HG03457 (cell line): ENCODE results near the gene LRP1.

ENCODE experiments used
- ATAC-seq: cut with Tn5 transposase; IDR thresholded peaks from one replicate; pipeline ENCODE4 v1.9.1; 2021; ENCODE audit warnings: moderate number of reproducible peaks; ENCODE audit not compliant: unreplicated experiment

The LRP1 gene

DNA sequence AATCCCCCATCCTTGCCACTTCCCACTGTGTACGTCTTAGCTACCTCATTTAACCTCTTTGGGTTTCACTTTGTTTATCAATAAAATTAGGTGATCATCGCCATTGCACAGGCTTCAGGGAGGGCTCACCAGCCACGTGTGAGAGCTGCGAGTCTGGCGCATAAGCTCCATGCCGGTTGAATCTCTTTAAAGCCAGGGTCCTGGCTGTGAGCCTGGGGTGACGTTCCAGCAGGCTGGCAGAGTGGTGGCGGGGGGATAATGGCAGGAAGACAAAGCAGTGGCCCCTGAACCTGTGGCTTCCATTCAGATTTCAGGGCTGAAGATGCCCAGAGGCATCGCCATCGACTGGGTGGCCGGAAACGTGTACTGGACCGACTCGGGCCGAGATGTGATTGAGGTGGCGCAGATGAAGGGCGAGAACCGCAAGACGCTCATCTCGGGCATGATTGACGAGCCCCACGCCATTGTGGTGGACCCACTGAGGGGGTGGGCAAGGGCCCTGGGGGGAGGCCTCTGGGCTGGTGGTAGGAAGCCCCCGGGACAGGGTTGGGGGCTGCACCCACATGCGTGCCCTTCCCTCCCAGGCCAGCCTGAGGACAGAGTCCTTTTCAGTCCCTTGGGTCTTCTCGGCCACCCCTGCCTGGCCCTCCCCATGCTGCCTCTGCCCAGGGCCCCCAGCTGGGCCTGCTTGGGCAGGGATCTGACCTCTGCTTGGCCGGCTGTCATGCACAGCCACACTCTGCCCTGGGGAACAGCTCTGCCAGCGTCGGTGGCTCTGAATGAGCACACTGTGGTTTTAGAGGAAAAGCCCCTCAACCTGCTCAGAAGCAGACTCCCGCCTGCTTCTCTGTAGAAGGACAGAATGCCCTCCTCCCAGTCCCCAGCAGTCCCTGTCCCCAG is 79.7 kb downstream of the LRP1 start:
- ATAC-seq: no peak

DNA sequence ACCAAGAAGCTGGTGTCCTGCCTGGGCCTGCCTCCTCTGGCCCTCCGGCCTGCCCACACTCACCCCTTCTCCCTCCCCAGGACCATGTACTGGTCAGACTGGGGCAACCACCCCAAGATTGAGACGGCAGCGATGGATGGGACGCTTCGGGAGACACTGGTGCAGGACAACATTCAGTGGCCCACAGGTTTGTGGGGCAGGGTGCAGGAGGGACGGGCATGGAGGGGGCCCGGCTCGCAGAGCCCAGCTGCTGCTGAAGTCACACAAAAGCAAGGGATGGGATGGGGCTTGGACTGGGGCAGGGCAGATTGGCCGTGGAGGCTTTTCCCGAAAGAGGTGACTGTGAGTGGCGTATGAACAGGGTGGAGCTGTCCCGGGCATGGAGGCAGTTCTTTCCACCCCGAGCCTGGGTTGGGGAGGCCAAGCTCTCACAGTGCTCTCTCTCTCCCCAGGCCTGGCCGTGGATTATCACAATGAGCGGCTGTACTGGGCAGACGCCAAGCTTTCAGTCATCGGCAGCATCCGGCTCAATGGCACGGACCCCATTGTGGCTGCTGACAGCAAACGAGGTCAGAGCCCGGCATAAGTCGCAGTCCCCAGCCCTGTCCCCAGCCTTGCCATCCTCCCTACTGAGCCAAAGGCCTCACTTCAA is 80.5 kb downstream of the LRP1 start:
- ATAC-seq: no peak

DNA sequence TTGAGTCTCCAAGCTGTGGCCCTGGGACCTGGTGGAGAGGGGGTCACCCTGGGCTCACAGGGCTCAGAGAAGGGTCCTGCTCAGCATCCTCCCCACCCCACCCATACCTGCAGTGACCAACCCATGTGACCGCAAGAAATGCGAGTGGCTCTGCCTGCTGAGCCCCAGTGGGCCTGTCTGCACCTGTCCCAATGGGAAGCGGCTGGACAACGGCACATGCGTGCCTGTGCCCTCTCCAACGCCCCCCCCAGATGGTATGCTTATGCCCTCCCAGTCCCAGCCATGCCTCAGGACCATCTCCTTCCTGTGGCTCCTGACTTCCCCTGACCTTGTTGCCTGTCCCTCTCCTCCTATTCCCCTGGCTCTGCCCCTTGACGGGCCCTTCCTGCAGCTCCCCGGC is 81.6 kb downstream of the LRP1 start:
- no peak for ATAC-seq

DNA sequence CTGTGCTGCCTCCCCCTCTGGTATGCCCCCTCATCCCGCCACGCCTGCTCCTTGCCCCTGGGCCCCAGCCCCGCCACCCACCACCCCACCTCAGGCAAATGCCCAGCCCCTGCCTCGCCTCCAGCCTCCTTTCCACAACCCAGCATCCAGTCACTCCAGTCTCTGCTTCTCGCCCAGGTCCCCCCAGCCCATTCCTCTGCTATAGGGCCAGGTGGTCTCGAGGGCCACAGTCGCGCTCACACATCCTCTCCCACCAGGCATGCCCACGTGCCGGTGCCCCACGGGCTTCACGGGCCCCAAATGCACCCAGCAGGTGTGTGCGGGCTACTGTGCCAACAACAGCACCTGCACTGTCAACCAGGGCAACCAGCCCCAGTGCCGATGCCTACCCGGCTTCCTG is 82.2 kb downstream of the LRP1 start:
- ATAC-seq: no peak

DNA sequence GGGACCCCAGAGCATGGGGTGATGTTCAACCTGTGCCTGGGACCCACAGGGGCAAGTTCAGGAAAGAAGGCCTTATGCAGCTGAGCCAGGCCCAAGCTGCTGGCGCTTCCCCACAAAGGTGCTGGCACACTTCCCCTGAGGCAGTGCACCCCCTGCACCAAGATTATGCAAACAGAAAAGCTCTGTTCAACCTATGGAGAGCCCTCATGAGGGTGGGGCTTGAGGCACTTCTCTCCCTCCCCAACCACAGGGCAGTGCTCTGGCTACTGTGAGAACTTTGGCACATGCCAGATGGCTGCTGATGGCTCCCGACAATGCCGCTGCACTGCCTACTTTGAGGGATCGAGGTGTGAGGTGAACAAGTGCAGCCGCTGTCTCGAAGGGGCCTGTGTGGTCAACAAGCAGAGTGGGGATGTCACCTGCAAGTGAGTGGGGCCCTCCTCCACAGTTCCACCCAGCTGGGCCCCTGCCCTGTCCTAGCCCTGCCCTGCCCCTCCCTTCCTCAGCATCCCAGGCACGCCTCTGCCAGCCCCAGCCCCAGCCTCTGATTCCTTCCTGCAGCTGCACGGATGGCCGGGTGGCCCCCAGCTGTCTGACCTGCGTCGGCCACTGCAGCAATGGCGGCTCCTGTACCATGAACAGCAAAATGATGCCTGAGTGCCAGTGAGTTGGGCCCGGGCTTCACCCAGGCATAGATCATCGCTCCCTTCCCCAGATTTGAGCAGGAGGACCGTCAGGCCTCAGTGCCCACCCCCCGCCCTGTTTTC is 82.8 kb downstream of the LRP1 start:
- ATAC-seq: no peak

DNA sequence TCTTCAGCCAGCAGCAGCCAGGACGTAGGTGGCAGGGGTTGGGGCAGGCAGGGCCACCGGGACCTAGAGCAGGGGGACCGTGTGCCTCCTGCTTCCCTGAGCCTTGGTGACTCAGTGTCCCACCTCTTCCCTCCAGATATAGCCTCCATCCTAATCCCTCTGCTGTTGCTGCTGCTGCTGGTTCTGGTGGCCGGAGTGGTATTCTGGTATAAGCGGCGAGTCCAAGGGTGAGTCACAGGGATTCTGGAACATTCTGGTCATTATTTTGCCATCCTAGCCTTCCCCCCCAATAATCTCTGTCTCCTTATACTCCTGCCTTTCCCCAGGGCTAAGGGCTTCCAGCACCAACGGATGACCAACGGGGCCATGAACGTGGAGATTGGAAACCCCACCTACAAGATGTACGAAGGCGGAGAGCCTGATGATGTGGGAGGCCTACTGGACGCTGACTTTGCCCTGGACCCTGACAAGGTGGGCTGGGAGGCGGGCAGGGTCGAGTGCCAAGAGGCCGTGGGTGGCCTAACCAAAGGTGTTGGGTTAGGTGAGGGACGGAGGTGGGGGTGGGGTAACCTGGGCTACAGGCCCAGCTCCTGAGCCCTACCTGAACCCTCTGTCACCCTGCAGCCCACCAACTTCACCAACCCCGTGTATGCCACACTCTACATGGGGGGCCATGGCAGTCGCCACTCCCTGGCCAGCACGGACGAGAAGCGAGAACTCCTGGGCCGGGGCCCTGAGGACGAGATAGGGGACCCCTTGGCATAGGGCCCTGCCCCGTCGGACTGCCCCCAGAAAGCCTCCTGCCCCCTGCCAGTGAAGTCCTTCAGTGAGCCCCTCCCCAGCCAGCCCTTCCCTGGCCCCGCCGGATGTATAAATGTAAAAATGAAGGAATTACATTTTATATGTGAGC is 83.8 kb downstream of the LRP1 start:
- ATAC-seq: no peak

DNA sequence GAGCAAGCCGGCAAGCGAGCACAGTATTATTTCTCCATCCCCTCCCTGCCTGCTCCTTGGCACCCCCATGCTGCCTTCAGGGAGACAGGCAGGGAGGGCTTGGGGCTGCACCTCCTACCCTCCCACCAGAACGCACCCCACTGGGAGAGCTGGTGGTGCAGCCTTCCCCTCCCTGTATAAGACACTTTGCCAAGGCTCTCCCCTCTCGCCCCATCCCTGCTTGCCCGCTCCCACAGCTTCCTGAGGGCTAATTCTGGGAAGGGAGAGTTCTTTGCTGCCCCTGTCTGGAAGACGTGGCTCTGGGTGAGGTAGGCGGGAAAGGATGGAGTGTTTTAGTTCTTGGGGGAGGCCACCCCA is 84.4 kb downstream of the LRP1 start:
- ATAC-seq: no peak

DNA sequence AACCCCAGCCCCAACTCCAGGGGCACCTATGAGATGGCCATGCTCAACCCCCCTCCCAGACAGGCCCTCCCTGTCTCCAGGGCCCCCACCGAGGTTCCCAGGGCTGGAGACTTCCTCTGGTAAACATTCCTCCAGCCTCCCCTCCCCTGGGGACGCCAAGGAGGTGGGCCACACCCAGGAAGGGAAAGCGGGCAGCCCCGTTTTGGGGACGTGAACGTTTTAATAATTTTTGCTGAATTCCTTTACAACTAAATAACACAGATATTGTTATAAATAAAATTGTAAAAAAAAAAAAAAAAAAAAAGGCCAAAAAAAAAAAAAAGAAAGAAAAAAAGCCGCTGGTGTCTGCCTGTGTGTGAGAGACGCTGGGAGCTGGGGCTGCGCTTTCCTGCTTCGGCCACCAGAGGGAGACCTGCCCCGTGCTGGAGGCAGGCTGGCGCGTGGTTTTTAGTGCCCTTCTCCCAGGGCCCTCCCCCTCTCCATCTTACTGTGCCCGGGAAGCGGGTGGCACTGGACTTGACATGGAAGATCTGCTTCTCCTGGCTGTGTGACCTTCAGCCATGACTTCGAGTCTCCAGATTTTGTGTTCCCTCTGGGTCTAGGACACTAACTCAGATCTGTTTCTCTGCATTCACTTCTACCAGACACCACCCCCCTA is 84.9 kb downstream of the LRP1 start:
- ATAC-seq: no peak

DNA sequence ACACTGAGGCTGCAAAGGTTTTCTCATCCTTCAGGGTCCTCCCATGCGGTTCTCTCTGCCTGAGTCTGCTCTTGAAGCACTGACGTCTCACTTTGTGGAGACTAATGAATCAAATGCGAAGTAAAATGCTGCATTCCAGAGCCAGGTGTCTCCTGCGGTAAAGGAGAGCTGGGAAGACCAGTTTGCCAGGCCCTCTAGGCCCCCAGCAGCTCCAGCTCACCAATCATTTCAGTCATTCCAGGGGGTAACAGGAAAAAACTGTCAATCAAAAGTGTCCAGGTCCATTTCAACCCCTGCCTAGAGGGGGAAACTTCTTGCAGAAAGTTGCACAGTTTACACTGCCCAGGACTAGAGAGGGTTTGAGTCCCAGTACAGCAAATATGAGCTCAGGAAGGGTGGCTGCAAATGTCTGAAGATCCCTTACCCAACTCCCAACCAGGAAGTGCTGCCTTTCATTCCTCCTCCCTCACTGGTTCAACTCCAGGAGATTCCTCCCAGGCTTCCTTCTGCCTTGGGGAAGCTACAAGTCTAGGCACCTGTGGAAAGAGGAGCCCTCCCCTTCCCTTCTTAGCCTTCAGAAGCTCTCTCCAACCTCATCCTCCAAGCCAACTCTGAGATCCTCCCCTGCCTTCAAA is 85.6 kb downstream of the LRP1 start:
- ATAC-seq: no peak

DNA sequence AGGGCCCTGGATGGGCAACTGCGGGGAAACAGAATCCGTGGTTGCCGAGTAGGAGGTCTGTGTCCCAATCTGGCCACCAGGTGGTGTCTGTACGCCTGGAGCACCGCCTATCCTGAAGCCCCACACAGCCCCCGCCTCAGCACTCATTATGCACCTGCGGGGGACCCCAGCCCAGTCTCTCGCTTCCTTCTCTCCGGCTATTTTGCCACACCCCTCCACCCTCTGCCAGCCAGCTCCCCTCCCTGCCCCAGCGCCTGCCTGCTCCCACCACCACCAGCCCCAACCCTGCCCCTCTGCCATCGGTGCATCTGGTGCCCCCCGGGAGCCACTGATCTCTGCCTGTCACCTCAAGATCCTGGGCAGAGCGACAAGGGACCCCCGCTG is 86.1 kb downstream of the LRP1 start:
- ATAC-seq: no peak

DNA sequence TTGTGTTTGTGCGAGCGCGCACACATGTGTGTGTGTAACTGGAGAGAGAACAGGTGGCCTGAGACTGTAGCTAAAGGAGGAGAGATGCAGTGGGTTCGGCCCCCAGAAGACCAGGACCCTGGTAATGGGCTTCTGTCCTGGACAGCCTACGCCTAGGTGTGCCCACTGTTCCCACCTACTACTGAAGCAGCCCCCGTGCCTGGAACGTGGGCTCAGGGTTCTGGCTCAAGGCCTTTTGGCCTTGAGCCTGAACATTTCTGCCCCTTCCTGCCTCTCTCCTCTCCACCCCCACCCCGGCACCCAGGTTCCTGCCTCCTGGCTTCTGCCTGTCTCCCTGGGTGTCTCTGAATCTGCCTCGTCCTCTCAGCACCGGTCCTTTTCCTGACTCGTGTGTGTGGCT is 86.8 kb downstream of the LRP1 start:
- ATAC-seq: no peak

DNA sequence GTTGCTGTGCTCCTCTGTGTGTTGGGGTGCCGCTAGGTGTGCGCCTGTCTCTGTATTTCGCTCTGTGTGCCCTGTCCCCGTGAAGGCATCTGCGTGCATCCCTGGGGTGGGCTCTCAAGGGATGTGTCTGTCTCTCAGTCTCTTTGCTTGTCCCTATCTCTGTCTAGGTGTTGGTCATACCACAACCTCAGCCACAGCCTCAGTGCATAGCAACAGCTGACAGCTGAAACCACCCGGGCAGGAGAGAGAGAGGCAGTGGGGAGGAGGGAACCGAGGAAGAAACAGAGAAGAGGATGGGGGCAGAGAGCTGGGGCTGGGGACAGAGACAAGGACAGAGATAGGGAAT is 87.4 kb downstream of the LRP1 start:
- no peak for ATAC-seq

DNA sequence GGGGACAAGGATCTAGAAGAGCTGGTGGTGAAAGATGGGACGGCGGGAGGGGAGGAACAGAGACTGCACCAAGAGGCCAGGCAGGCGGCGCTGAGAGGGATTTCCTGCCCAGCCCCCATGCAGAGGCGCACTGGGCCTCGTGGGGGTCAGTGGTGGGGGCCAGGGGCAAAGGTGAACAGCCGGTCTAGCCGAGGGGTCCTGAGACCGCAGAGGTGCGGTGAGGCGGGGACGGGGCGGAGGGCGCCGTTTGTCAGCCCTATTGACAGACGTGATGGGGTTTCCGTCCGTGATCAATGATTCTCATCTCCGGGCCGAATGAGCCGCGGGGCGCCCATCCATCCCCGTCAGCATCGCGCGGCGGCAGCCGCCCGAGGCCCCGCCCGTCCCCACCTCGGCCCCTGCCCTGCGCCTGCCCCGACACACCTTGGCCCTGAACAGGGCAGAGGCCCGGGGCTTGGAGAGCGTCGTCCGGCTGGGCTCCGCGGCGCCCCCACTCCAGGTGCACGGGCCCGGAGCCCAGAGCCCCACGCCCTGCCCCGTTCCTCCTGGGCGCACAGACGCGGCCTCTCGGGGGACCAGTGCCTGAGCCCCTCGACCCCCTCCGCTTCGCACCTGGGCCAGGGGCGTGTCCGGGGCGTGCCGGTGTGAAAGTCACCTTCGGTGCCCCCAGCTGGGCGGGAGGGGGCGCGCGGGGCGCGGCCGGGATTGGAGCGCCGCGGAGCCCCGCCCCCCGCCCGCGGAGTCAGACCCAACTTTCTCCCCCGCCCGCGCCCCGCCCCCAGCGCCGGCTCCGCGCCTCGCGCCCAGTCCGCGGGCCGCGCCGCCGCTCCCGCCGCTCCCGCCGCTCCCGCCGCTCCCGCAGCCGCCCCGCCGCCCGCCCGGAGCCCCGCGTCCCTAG is 88.0 kb downstream of the LRP1 start, which contains the start of gene NXPH4:
Gene NXPH4 (plus strand): TSS at position 781 of the 898 bp plus-strand sequence. CDS start 176 bp downstream, outside the sequence.
- ATAC-seq: no peak

DNA sequence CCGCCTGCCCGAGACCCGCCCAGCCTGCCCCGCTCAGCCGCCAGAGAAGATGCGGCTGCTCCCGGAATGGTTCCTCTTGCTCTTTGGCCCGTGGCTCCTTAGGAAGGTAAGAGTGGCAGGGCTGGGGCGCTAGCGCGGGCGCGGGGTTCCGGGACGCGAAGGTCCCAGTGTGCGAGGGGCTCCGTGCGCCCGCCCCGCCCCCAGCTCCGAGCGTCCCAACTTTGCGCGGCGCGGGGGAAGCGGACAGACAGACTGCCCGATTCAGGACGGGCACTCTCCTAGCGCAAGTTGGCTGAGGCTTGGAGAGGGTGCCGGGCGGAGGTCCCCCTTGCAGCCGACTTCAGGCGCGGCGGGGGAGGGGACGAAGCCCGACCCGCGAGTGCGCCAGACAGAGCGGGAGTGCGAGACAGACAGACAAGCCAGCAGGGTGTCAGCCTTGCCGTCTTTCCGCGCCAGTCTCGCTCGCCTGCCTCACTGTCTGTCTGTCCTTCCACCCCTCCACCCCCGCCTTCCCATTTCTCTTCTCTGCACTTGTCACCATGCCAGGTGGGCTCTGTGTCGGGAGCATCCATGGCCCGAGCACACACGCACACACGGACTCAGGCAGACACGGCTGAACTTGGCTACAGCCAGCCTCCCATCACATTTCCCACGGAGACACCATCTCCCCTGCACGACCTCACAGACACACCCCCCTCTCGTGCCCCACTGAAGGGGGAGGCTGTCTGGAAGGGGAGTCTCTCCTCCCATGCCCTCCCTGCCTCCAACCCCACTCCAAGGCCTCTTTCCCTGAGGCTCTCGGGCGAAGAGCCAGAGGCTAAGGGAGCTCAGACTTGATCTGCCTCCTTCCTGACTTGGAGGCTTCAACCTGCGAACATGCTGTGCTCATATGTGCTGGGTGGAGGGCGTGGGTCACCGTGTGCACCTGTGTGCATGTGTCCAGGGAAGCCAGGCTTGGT is 88.9 kb downstream of the LRP1 start:
- ATAC-seq: no peak

DNA sequence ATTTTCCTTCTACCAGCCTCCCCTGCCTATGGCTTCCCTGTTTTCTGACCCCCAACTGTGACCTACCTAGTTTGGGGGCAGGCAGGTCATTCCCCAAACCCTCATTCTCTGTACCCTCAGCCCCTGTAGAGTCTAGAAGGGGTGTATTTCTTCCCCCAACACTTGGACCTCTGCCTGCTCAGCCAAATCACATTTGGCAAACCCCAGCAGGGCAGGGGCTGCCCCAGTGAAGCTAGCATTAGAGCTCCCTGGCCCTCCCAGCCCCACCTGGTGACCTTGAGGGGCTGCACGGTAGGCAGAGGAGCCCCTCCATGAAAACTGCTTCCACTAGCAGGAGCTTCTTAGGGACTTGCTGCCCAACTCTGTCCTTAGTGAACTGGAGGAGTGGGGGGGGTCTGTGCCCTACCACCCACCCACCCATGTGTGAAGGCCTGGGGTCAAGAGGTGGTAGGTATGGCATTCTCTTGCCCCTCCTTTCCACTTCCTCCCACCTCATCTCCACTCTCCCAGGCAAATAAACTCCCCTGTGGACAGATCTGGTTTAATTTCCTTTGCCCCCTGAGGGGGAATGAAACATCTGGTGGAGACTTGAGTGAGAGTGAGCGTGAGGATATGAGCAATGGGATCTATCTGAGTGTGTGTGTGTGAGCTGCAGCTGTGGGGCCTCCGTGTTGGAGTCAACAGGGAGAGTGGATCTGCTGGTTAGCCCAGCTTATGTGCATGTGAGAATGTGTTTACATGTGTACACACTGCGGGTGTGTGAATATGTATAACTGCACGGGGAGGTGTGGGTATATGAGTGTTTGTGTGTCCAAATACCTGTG is 90.0 kb downstream of the LRP1 start:
- ATAC-seq: no peak

DNA sequence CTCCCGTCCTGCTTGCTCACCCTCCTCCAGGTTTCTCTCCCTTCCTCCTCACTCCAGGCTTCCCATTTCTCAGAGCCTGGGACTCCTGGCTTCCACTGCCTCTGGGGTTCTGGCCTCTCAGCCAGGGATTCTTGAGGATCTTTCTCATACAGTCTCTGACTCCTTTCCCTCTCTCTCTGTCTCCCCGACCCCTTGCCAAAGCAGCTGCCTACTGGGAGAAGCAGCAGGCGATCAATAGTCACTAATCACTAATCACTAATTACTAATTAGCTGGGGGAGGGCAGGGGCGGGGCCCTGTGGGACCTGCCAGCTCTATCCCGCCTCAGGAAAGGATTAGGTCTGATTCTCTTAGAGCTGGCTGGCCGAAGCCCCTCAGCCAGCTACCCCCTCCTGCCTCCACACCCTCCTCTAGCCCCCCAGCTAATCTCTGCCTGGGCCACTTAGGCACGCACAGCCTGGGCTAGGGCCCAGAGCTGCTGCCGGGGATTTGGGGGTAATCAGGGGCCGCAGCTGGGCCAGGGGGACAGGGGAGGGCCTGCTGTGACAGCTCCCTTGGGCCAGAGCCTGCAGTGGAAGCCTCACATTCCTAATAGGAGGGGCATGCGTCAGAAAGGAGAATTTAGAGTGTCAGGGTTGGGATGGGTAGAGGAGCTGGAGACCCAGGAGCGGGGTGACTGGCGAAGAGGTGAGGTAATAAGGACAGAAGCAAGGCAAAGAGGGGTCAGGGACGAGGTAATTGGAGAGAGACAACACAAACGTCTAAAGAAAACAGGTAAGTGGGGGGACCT is 91.1 kb downstream of the LRP1 start:
- no peak for ATAC-seq
